ENCODE data around the gene C16orf92.

The C16orf92 gene

DNA sequence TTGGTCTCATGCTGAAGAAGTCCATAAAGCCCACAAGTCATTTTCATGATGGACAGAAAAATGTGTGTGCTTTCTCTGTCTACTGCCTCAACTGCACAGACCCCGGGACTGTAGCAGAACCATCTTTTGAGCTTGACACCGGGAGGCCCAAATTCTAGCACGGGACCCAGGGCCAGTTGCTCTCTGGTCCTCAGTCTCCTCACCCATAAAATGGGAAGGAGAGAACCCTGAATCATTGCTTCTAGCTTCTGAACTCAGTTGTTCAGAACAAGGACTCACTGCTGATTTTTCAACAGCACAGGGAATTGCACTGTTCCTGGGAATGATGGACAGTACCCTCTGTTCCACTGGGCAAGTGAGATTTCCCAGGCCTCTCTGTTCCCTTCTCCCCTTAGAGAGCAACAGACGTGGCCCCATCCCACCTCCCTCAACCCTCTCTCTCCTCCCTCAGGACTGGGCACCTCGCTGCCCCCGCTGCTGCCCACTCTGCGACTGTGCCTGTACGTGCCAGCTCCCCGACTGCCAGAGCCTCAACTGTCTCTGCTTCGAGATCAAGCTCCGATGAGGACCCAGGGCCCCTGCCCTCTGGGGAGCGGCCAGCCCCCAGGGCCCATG, 40.4 kb downstream of the C16orf92 start (continued):
- TF ChIP-seq, protein P1, sequence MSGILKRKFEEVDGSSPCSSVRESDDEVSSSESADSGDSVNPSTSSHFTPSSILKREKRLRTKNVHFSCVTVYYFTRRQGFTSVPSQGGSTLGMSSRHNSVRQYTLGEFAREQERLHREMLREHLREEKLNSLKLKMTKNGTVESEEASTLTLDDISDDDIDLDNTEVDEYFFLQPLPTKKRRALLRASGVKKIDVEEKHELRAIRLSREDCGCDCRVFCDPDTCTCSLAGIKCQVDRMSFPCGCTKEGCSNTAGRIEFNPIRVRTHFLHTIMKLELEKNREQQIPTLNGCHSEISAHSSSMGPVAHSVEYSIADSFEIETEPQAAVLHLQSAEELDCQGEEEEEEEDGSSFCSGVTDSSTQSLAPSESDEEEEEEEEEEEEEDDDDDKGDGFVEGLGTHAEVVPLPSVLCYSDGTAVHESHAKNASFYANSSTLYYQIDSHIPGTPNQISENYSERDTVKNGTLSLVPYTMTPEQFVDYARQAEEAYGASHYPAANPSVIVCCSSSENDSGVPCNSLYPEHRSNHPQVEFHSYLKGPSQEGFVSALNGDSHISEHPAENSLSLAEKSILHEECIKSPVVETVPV (CRISPR knock-in tag; IDR thresholded peaks at IDR 0.05) = no peak

DNA sequence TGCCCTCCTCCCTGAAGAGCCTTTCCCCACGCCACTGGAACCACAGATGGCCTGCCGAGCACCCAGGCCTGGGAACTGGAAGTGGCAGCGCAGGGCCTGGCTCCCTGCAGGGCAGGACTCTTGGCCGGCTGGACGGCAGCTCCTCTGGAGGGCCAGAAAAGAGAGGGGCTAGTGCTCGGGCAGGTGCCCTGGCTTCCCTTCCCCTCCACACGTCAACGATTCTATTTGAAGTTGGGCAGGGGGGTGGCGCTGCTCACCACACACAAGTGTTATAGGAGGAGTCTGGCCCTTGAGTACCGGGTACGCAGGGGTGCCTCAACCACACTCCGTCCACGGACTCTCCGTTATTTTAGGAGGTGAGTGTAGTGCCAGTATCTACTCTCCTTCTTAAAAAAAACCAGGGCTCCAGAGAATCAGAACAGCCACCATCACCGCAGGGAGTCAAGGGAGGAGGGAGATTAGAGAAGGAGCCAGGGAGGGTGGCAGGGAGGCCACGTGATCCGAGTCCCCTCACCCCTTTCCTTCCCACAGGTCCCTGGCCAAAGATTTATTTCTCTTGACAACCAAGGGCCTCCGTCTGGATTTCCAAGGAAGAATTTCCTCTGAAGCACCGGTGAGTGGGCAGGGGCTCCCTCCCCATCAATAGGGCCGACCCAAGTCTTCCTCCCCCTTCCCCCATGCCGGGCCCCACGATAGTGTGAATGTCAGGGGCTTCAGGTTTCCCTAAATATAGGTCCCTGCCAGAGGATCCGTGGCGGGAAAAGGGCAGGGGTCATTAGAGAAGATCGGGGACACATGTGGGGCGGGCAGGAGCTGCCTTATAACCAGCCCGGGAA, 41.1 kb downstream of the C16orf92 start:
- ATAC-seq = no peak
- TF ChIP-seq CSDC2 (CRISPR knock-in tag; IDR thresholded peaks at IDR 0.05) = no peak
- TF ChIP-seq, protein P2, sequence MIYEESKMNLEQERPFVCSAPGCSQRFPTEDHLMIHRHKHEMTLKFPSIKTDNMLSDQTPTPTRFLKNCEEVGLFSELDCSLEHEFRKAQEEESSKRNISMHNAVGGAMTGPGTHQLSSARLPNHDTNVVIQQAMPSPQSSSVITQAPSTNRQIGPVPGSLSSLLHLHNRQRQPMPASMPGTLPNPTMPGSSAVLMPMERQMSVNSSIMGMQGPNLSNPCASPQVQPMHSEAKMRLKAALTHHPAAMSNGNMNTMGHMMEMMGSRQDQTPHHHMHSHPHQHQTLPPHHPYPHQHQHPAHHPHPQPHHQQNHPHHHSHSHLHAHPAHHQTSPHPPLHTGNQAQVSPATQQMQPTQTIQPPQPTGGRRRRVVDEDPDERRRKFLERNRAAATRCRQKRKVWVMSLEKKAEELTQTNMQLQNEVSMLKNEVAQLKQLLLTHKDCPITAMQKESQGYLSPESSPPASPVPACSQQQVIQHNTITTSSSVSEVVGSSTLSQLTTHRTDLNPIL (CRISPR knock-in tag; IDR thresholded peaks at IDR 0.05; ENCODE audit: low read depth) = no peak
- TF ChIP-seq ESRRG (CRISPR knock-in tag; IDR thresholded peaks at IDR 0.05) = no peak
- TF ChIP-seq TOX (CRISPR knock-in tag; IDR thresholded peaks at IDR 0.05; ENCODE audit: borderline replicate concordance) = no peak
- TF ChIP-seq BACH2 (CRISPR knock-in tag; IDR thresholded peaks at IDR 0.05; ENCODE audit: borderline replicate concordance) = no peak
- TF ChIP-seq, protein P3, sequence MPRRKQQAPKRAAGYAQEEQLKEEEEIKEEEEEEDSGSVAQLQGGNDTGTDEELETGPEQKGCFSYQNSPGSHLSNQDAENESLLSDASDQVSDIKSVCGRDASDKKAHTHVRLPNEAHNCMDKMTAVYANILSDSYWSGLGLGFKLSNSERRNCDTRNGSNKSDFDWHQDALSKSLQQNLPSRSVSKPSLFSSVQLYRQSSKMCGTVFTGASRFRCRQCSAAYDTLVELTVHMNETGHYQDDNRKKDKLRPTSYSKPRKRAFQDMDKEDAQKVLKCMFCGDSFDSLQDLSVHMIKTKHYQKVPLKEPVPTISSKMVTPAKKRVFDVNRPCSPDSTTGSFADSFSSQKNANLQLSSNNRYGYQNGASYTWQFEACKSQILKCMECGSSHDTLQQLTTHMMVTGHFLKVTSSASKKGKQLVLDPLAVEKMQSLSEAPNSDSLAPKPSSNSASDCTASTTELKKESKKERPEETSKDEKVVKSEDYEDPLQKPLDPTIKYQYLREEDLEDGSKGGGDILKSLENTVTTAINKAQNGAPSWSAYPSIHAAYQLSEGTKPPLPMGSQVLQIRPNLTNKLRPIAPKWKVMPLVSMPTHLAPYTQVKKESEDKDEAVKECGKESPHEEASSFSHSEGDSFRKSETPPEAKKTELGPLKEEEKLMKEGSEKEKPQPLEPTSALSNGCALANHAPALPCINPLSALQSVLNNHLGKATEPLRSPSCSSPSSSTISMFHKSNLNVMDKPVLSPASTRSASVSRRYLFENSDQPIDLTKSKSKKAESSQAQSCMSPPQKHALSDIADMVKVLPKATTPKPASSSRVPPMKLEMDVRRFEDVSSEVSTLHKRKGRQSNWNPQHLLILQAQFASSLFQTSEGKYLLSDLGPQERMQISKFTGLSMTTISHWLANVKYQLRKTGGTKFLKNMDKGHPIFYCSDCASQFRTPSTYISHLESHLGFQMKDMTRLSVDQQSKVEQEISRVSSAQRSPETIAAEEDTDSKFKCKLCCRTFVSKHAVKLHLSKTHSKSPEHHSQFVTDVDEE (CRISPR knock-in tag; IDR thresholded peaks at IDR 0.05) = no peak
- no peak for TF ChIP-seq SNAI2 (CRISPR knock-in tag; IDR thresholded peaks at IDR 0.05)
- no peak for TF ChIP-seq ARNTL (CRISPR knock-in tag; IDR thresholded peaks at IDR 0.05; ENCODE audit: borderline replicate concordance, low read depth)
- no peak for TF ChIP-seq TCF4 (CRISPR knock-in tag; IDR thresholded peaks at IDR 0.05; ENCODE audit: borderline replicate concordance)
- TF ChIP-seq, protein P1 (CRISPR knock-in tag; IDR thresholded peaks at IDR 0.05) = no peak
- TF ChIP-seq RARB (CRISPR knock-in tag; IDR thresholded peaks at IDR 0.05) = no peak
- no peak for TF ChIP-seq GLIS3 (CRISPR knock-in tag; IDR thresholded peaks at IDR 0.05)
- no peak for TF ChIP-seq ZNF70 (CRISPR knock-in tag; IDR thresholded peaks at IDR 0.05)
- no peak for TF ChIP-seq PPARA (CRISPR knock-in tag; IDR thresholded peaks at IDR 0.05; ENCODE audit: borderline replicate concordance)
- no peak for TF ChIP-seq OSR1 (CRISPR knock-in tag; IDR thresholded peaks at IDR 0.05)
- TF ChIP-seq ZFP30 (CRISPR knock-in tag; IDR thresholded peaks at IDR 0.05) = no peak
- TF ChIP-seq ISL1 (CRISPR knock-in tag; IDR thresholded peaks at IDR 0.05) = no peak

DNA sequence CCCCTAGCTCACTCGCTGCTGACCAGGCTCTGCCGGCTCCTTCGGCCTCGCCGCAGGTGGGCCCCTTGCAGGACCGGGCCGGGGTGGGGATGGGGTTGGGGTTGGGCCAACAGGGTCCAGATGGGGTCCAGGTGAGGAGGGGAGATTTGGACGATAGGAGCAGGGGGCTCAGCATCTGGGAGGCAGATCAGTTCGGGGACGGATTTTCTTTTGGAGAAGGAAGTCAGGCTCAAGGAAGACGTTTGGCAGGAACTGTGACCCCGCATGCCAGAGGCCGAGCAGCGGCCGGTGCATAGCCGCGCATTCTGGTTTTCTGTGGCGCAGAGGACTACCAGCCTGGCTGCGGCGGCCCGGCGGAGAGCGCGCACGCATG, 41.7 kb downstream of the C16orf92 start:
- ATAC-seq = no peak
- no peak for TF ChIP-seq TOX (CRISPR knock-in tag; IDR thresholded peaks at IDR 0.05; ENCODE audit: borderline replicate concordance)
- TF ChIP-seq GLIS3 (CRISPR knock-in tag; IDR thresholded peaks at IDR 0.05) = no peak
- TF ChIP-seq BACH2 (CRISPR knock-in tag; IDR thresholded peaks at IDR 0.05; ENCODE audit: borderline replicate concordance) = no peak
- no peak for TF ChIP-seq RARB (CRISPR knock-in tag; IDR thresholded peaks at IDR 0.05)
- no peak for TF ChIP-seq ZC3H10 (CRISPR knock-in tag; IDR thresholded peaks at IDR 0.05)
- TF ChIP-seq ZNF565 (CRISPR knock-in tag; conservative IDR thresholded peaks at IDR 0.05; ENCODE audit: low read depth) = no peak
- no peak for TF ChIP-seq PPARA (CRISPR knock-in tag; IDR thresholded peaks at IDR 0.05; ENCODE audit: borderline replicate concordance)
- TF ChIP-seq, protein P1 (CRISPR knock-in tag; IDR thresholded peaks at IDR 0.05) = no peak
- TF ChIP-seq, protein P4, sequence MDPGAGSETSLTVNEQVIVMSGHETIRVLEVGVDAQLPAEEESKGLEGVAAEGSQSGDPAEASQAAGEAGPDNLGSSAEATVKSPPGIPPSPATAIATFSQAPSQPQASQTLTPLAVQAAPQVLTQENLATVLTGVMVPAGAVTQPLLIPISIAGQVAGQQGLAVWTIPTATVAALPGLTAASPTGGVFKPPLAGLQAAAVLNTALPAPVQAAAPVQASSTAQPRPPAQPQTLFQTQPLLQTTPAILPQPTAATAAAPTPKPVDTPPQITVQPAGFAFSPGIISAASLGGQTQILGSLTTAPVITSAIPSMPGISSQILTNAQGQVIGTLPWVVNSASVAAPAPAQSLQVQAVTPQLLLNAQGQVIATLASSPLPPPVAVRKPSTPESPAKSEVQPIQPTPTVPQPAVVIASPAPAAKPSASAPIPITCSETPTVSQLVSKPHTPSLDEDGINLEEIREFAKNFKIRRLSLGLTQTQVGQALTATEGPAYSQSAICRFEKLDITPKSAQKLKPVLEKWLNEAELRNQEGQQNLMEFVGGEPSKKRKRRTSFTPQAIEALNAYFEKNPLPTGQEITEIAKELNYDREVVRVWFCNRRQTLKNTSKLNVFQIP (CRISPR knock-in tag; IDR thresholded peaks at IDR 0.05; ENCODE audit: borderline replicate concordance, low read depth) = no peak
- TF ChIP-seq, protein P5, sequence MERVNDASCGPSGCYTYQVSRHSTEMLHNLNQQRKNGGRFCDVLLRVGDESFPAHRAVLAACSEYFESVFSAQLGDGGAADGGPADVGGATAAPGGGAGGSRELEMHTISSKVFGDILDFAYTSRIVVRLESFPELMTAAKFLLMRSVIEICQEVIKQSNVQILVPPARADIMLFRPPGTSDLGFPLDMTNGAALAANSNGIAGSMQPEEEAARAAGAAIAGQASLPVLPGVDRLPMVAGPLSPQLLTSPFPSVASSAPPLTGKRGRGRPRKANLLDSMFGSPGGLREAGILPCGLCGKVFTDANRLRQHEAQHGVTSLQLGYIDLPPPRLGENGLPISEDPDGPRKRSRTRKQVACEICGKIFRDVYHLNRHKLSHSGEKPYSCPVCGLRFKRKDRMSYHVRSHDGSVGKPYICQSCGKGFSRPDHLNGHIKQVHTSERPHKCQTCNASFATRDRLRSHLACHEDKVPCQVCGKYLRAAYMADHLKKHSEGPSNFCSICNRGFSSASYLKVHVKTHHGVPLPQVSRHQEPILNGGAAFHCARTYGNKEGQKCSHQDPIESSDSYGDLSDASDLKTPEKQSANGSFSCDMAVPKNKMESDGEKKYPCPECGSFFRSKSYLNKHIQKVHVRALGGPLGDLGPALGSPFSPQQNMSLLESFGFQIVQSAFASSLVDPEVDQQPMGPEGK (CRISPR knock-in tag; IDR thresholded peaks at IDR 0.05; ENCODE audit: borderline replicate concordance) = no peak
